ENCODE results near the gene CLIC4. TPM values are rescaled to one million over a fixed set of nuclear protein-coding genes. Genes with fewer than 3 reads are reported as not detected.

Gene CLIC4
- total and polyA plus RNA-seq, 2 of the 8 experiments (the other 6 are each of a cell fraction or from before 2014, with no cell fraction given): 77.5 to 293 TPM

DNA sequence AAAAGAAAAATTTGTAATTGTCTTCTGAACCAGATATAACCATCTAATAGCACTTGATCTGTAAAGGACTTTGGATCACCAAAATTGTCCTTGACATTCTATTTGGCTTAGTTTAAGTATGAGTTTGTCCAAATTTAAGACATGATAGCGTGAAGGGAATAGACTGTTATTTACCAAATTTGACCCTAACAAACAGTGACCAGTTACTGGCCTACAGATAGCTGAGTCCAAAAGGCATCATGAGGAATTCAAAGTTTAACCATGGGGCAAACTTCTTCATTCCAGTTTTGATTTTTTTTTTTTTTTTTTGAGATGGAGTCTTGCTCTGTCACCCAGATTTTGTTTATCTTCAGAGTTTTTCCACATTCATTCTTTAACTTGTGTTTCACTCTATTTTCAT, 38.5 kb downstream of the CLIC4 start:
- Histone ChIP-seq H2BK20ac (ENCODE audit: low read length) (no peak overlapping the region), H4K8ac (ENCODE audit: extremely low read depth, insufficient read depth, low read length) (no peak overlapping the region), H3K56ac (replicated peaks; ENCODE audit: insufficient read length, low read depth, low read length) (no peak overlapping the region), H3K36me3 (ENCODE audit: control insufficient read depth in 2 of 4, insufficient read depth in 4 of 4, low read length in 3 of 4) (peaks cover 0 to 2% (median 0%) of the 10 kb centered on the region in 4 experiments; a peak in 1 of 8 replicates), H2BK120ac (replicated peaks; ENCODE audit: low read depth, low read length) (no peak overlapping the region), H3K18ac (ENCODE audit: extremely low read depth, low read length) (no peak overlapping the region), H3K23me2 (ENCODE audit: low read depth, low read length) (no peaks in the 10 kb centered on the region), H3K79me2 (ENCODE audit: control insufficient read depth in 1 of 2, insufficient read depth in 2 of 2, low read length in 2 of 2) (peaks cover 8 to 90% of the 10 kb centered on the region in 2 experiments; a peak in 3 of 4 replicates), H3K4ac (replicated peaks; ENCODE audit: insufficient read length, low read depth, low read length) (no peak overlapping the region), H3K27ac (ENCODE audit: low read depth, low read length) (no peak overlapping the region), H3K23ac (ENCODE audit: insufficient read length) (no peak overlapping the region), H3K4me1 (replicated peaks in 1 of 4; ENCODE audit: control insufficient read depth in 3 of 4, insufficient read depth in 4 of 4, low read length in 3 of 4) (no peaks in the 10 kb centered on the region), H3K9ac (replicated peaks in 1 of 4; ENCODE audit: extremely low read depth in 1 of 4, low read depth in 3 of 4, low read length in 3 of 4) (no peak overlapping the region), H4K20me1 (replicated peaks in 1 of 2; ENCODE audit: control insufficient read depth in 1 of 2, insufficient read depth in 2 of 2, low read length in 2 of 2) (peaks cover 10 to 24% of the 10 kb centered on the region in 2 experiments), H3K4me3 (ENCODE audit: extremely low read depth in 1 of 4, insufficient read depth in 2 of 4, low read depth in 3 of 4, low read length in 4 of 4) (no peak overlapping the region), H3K79me1 (ENCODE audit: low read depth, low read length) (peaks cover 4% of the 10 kb centered on the region; the same call in 1 of the 2 replicates), H3K14ac (ENCODE audit: insufficient read length) (no peak overlapping the region), H4K91ac (replicated peaks; ENCODE audit: insufficient read length, low read length) (no peak overlapping the region), H2AFZ (ENCODE audit: low read length) (no peak overlapping the region), H4K5ac (ENCODE audit: insufficient read length, low read depth, low read length) (no peak overlapping the region), H2BK5ac (ENCODE audit: low read depth, low read length) (no peak overlapping the region), H3K9me3 (ENCODE audit: insufficient read depth in 2 of 2, low read depth in 1 of 2, low read length in 1 of 2) (no peaks in the 10 kb centered on the region), H2BK12ac (ENCODE audit: low read depth, low read length) (no peak overlapping the region), H2BK15ac (ENCODE audit: low read length) (no peak overlapping the region), H3K27me3 (replicated peaks in 1 of 4; ENCODE audit: control insufficient read depth in 3 of 4, extremely low read depth in 1 of 4, insufficient read depth in 3 of 4, low read length in 3 of 4) (no peaks in the 10 kb centered on the region), H2AK5ac (ENCODE audit: low read depth, low read length) (no peak overlapping the region), H3K4me2 (ENCODE audit: insufficient read depth in 1 of 2, low read depth in 2 of 2, low read length in 2 of 2) (no peak overlapping the region)
- FAIRE-seq (no peak), DNase-seq (ENCODE audit: low read depth in 1 of 2, low spot score in 2 of 2) (no peak)
- ChIA-PET CTCF (ENCODE audit: partially characterized antibody) (interaction anchor here (1.1 to 2.6 kb wide), 4 partner anchors 10 to 95 kb away, joined by 3 to 13 read pairs (median 4); no protein-coding TSS in a partner anchor), POLR2A (ENCODE audit: partially characterized antibody) (interaction anchor here (1.0 kb wide), 1 partner anchor 16 kb away, joined by 3 read pairs; no protein-coding TSS in a partner anchor)
- WGBS, 2 experiments (ENCODE audit: extremely low coverage in 1 of 2, insufficient coverage in 1 of 2, insufficient read length in 1 of 2, insufficient replicate concordance in 2 of 2, low coverage in 1 of 2, low lambda C conversion rate in 2 of 2, missing lambda C conversion rate in 1 of 2): 93% methylated on average over 1 of the region's 1 CpG; no CpG with 5 or more reads in 1 of the 2 experiments
